GM12873 (cell line): ENCODE measurements around the gene NAT8L.

Experiments
- TF ChIP-seq, protein P1 (sequence below): IDR thresholded peaks from 2 replicates; pipeline ENCODE4 v1.5.1; 2012; ENCODE audit warnings: low read depth, mild to moderate bottlenecking, moderate library complexity, low read length, control low read depth; ENCODE audit not compliant: insufficient read depth; ENCODE audit errors: missing control alignments

NAT8L gene

DNA sequence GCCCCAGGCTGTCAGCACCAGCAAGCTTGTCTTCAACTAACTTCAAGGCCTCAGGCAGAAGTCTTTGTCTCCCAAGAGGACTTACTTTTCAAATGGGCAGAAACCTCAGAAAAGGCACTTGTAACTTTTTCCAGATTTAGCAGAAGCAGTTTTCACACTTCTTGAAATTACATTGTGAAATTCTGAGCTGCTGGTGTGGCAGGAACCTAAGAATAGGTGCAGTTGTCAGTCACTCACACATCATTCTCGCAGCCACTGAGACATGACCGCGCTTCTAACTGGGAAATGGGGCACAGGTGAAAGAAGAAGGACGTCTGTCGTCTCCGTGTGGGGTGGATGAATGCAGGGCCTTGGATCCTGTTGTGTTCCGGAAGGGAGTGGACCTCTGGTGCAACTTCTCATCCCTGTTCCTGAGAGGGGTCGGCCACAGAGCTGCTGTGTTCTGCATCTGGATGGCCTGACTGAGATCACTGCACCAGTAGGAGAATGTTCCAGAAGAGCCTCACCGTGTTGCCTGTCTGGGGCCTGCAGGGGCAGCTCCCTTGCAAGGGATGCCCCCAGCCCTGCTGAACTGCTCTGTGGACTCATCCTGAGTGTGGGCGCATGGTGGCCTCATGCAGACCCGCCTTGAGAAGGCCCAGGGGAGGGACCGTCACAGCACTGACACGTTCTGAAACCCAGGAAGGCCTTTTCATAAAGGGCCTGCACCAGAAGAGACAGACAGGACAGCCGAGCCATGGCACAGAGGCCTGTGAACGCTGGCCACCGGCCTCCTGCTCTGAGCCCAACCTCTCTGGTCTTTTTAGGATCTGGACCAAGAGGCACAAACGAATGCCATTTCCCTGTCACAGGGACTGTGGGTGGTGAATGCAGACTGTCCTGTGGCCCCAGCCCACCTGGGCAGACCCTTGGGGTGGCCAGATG is 18.7 kb downstream of the NAT8L start:
- TF ChIP-seq, protein P1, sequence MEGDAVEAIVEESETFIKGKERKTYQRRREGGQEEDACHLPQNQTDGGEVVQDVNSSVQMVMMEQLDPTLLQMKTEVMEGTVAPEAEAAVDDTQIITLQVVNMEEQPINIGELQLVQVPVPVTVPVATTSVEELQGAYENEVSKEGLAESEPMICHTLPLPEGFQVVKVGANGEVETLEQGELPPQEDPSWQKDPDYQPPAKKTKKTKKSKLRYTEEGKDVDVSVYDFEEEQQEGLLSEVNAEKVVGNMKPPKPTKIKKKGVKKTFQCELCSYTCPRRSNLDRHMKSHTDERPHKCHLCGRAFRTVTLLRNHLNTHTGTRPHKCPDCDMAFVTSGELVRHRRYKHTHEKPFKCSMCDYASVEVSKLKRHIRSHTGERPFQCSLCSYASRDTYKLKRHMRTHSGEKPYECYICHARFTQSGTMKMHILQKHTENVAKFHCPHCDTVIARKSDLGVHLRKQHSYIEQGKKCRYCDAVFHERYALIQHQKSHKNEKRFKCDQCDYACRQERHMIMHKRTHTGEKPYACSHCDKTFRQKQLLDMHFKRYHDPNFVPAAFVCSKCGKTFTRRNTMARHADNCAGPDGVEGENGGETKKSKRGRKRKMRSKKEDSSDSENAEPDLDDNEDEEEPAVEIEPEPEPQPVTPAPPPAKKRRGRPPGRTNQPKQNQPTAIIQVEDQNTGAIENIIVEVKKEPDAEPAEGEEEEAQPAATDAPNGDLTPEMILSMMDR: no peak

DNA sequence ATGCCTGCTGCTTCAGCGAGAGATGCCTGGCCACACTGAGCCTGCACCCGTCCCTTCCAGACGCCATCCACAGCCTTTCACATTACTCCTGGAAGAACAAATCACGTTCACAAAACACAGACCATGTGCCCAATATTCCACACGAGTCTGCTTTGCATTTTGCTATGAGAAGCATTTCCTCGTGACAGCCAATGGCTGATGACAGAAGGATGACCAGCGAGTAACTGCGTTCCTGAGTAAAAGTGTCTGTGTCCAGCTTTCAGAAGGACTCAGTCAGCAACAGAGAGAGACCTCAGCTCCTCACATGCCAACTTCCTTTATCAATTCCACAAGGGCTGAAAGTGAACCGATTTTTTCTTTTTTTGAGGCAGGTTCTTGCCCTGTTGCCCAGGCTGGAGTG is 19.5 kb downstream of the NAT8L start:
- TF ChIP-seq, protein P1: no peak

DNA sequence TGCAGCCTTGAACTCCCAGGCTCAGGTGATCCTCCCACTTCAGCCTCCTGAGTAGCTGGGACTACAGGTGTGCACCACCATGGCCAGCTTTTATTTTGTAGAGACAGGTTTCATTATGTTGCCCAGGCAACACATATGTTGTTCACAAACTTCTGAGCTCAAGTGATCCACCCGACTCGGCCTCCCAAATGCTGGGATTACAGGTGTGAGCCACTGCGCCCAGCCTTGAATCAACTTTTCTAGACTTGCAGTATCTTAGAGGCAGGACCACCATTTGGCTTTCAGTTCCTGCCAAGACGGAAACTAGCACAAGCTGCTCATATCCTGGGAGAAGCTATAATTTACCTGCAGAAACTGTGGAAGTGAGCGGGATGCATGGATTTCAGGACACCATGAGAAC is 19.9 kb downstream of the NAT8L start:
- TF ChIP-seq, protein P1: no peak

DNA sequence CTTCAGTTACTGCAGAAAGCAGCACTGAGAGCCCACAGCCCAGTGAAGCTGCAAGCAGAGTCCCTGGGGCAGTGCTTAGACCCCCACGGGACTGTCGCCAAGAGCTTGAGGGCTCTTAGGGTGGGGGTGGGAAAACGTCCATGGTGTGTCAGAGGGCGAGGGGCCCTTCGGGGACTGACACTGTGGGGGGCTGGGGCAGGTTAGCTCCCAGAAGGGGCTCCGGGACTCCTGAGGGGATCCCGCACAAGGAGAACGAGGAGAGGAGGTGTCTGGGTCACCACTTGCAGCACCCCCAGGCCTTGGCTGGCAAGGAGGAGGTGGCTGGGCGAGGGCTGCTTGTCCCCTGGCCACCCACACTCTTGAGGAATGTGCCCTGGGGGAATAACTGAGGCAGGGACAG is 20.8 kb downstream of the NAT8L start:
- TF ChIP-seq, protein P1: no peak

DNA sequence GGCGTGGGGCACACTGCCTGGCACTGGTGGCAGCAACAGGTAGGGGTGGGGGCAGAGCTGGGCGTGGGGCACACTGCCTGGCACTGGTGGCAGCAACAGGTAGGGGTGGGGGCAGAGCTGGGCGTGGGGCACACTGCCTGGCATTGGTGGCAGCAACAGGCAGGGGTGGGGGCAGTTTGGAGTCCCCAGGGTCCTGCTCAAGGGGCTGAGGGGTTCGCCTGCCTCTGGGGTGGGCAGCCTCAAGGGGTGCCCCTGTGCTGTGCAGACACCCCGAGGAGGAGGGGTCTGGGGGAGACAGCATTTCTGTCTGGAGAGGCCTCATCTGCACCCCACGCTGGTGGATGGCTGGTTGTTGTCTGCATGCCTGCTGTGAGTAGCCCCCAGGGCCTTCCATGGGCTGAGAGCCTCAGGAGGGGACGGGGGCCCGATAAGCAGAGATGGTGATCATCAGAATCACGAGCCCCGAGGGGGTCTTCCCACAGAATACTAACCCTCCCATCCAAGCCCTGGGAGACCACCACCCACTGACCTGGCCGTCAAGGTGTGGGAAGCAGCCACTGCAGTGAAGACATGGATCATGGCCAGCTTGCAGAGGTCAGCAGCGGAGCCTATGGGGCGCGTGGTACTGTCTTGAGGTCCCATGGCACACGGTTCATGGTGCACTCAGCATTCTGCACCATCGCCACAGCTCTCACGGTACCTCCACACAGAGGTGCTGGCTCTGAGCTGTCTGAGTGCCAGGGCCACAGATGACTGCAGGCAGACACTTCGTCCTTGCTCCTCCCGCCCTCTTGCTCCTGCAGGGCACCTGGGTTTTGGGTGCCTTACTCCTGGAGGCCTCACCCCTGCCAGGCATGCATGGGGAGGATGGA is 21.5 kb downstream of the NAT8L start:
- TF ChIP-seq, protein P1: no peak

DNA sequence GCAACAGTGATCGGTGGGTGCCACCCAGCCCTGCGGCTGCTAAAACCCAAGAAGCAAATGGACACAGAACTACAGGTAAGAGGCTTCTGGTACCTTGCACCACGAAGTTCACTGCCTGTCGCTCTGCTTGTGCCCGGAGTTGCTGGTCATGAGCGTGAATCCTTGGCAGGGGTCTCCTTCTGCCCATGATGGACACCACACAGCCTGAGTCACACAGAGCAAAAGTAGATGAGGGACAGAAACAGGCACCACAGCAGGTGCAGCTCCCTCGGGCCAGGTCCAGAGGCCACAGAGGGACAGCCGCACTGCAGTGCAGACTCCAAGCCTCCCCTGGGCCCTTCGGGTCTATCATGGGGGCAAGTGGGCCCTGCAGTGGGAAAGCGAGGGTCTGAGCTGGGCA is 22.4 kb downstream of the NAT8L start:
- TF ChIP-seq, protein P1: no peak

DNA sequence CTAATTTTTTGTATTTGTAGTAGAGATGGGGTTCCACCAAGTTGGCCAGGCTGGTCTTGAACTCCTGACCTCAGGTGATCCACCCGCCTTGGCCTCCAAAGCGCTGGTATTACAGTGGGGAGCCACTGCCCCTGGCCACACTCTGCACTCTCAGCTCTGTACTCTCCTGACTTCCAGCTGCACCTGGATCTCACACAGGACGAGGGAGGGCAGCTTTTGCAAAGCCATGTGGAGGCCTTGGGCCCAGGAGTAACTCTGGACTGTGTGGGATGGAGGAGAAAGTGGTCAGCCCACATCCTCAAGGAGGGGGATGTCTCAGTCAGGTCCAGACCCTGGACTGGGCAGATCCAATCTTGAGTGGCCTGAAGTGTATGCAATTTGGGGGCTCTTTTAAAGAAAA is 23.0 kb downstream of the NAT8L start:
- TF ChIP-seq, protein P1: no peak
